Measurements from ENCODE around the gene OR2C3. TPM values are rescaled to one million over a fixed set of nuclear protein-coding genes. Genes with fewer than 3 reads are reported as not detected.

The OR2C3 gene
- total and polyA plus RNA-seq, 2 of the 13 experiments (the other 11 are each of a cell fraction or from before 2014, with no cell fraction given): not detected

Other genes with a start within 250 kb of the OR2C3 start
- gene ZNF496, start 204.6 kb downstream of the OR2C3 start, total RNA-seq (2016; rRNA removed; fragmentation: Illumina TruSeq; extraction: Trizol): 14.6 and 14.8 TPM in 2 replicates
- gene ZNF496, start 204.6 kb downstream of the OR2C3 start, polyA plus RNA-seq (2011; rRNA removed): 18.6 and 21.4 TPM in 2 replicates
- gene NLRP3, start 120.3 kb downstream of the OR2C3 start, total RNA-seq (2016; rRNA removed; fragmentation: Illumina TruSeq; extraction: Trizol): not detected in 2 replicates
- not detected in 2 replicates for gene NLRP3, start 120.3 kb downstream of the OR2C3 start, polyA plus RNA-seq (2011; rRNA removed)
- not detected in 2 replicates for gene OR2B11, start 78.3 kb downstream of the OR2C3 start, total RNA-seq (2016; rRNA removed; fragmentation: Illumina TruSeq; extraction: Trizol)
- not detected in 2 replicates for gene OR2B11, start 78.3 kb downstream of the OR2C3 start, polyA plus RNA-seq (2011; rRNA removed)
- not detected in 2 replicates for gene GCSAML, start 12.7 kb upstream of the OR2C3 start, total RNA-seq (2016; rRNA removed; fragmentation: Illumina TruSeq; extraction: Trizol)
- gene GCSAML, start 12.7 kb upstream of the OR2C3 start, polyA plus RNA-seq (2011; rRNA removed): not detected in 2 replicates
- not detected in 2 replicates for gene OR2G2, start 51.9 kb upstream of the OR2C3 start, total RNA-seq (2016; rRNA removed; fragmentation: Illumina TruSeq; extraction: Trizol)
- not detected in 2 replicates for gene OR2G2, start 51.9 kb upstream of the OR2C3 start, polyA plus RNA-seq (2011; rRNA removed)
- gene OR2G3, start 69.1 kb upstream of the OR2C3 start, total RNA-seq (2016; rRNA removed; fragmentation: Illumina TruSeq; extraction: Trizol): not detected in 2 replicates
- gene OR2G3, start 69.1 kb upstream of the OR2C3 start, polyA plus RNA-seq (2011; rRNA removed): not detected in 2 replicates
- gene OR13G1, start 143.3 kb upstream of the OR2C3 start, total RNA-seq (2016; rRNA removed; fragmentation: Illumina TruSeq; extraction: Trizol): not detected in 2 replicates
- gene OR13G1, start 143.3 kb upstream of the OR2C3 start, polyA plus RNA-seq (2011; rRNA removed): not detected in 2 replicates
- gene OR6F1, start 180.2 kb upstream of the OR2C3 start, total RNA-seq (2016; rRNA removed; fragmentation: Illumina TruSeq; extraction: Trizol): not detected in 2 replicates
- not detected in 2 replicates for gene OR6F1, start 180.2 kb upstream of the OR2C3 start, polyA plus RNA-seq (2011; rRNA removed)
- not detected in 2 replicates for gene OR14K1, start 202.2 kb upstream of the OR2C3 start, total RNA-seq (2016; rRNA removed; fragmentation: Illumina TruSeq; extraction: Trizol)
- not detected in 2 replicates for gene OR14K1, start 202.2 kb upstream of the OR2C3 start, polyA plus RNA-seq (2011; rRNA removed)
- gene OR14A2, start 211.7 kb upstream of the OR2C3 start, total RNA-seq (2016; rRNA removed; fragmentation: Illumina TruSeq; extraction: Trizol): not detected in 2 replicates
- gene OR14A2, start 211.7 kb upstream of the OR2C3 start, polyA plus RNA-seq (2011; rRNA removed): not detected in 2 replicates
- not detected in 2 replicates for gene OR1C1, start 224.1 kb upstream of the OR2C3 start, total RNA-seq (2016; rRNA removed; fragmentation: Illumina TruSeq; extraction: Trizol)
- gene OR1C1, start 224.1 kb upstream of the OR2C3 start, polyA plus RNA-seq (2011; rRNA removed): not detected in 2 replicates

All from HepG2 (cell line).